GM18498 (cell line): Measurements from ENCODE around the gene TAL1.
"Not testable (repeated sequence)": the region's sequence is repeated elsewhere in the genome, so short reads cannot be mapped to it uniquely, and the experiment has no call there.

Source experiments
- ATAC-seq: cut with Tn5 transposase; IDR thresholded peaks from one replicate; pipeline ENCODE4 v1.9.1; 2021; ENCODE audit warnings: mild to moderate bottlenecking, moderate library complexity; ENCODE audit not compliant: unreplicated experiment

TAL1 gene

DNA sequence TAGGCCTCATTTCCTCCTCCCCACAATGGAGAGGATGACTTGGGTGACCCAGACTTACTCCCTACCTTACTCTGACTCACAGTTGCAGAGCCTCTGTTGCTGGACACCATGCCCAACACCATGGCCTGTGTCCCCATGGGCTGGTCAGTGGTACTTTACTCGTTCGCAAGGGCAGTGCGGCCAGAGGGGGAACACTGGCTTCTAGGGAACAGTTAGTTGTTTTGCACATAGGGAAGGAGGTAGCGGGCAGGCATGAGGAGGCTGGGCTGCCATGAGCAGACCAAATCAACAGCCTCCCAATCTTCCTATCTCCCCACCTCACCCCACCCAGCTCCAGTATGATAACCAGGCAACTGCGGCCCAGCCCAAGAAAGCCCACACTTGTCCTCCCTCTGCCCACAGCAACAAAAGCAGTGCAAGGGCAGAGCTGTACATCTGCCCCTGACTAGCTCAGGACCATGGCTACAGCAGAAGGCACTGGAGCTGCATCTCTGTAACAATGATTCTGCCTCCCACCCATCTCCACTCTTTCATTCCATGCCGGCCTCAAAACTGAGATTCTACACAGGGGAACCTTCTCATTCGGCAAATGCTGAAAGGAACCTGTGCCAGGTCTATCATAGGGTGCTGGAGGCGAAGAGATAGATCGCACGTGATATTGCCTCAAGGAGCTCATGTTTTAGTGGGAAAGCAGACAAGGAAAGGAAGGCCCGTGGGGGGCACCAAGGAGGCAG lies 18.6 kb downstream of the TAL1 start:
- ATAC-seq: no peak

DNA sequence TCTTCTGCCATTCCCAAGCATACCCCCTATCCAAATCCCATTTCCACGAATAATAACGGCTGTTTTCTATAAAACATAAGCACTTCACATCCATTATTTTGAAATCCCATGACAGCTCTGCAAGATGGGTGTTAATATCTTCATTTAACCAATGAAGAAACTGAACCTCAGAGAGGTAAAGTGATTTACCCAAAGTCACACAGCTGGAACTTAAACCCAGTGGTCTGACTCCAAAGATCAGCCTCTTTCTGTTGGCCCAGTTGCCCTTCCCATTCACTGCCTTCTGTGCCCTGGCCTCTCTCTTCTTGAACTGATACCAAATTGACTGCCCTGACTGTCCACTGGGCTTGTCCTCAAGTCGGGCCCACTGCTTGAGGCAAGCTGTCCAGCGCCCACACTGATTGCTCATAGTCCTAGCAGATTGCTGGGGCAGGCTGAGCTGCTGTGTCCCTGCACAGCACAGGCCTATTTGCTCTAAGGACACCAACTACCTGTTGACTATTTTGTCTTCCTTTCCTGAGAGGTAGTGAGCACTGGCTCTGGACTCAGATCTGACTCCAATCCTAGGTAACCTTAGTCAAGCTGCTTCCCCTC lies 19.3 kb downstream of the TAL1 start:
- ATAC-seq: no peak

DNA sequence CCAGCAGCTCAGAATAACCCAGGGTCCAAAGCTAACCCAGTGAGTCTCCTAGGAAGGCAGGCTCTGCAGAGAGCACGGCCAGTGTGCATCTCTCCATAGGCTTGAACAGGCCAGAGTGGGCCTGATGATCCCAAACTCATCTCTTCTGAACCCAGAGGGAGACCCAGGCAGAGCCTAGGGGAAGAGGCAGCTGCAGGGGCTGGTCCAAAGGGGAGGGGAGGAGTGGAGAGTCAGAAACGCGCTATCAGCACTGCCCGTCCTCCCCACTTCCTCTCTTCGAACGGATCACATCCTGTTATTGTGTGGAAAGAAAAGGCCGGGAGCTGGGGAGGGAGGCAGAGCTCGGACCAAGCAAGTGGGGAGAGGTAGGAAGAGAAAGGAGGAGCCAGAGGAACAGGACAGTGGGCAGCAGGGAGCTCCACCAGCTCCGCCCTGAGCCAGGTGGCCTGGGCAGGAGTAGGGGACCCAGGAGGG lies 20.2 kb downstream of the TAL1 start:
- ATAC-seq: no peak

DNA sequence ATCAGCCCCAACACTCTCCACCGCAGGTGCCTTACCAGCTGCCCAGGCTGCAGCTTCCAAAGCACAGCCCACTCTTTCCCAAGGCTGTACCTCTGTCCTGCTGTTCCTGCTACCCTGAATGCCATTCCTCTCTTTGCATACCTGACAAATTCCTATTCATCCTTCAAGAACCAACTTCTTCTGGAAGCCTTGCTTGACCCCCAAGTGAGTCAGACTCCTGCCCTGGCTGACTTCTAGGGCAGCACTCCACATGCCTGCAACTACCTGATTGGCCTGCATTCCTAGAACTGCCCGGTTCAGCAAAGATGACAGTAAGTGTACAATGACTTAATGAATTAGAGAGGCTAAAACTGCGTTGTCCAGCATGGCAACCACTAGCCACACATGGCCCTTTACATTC lies 21.4 kb downstream of the TAL1 start:
- no peak for ATAC-seq

DNA sequence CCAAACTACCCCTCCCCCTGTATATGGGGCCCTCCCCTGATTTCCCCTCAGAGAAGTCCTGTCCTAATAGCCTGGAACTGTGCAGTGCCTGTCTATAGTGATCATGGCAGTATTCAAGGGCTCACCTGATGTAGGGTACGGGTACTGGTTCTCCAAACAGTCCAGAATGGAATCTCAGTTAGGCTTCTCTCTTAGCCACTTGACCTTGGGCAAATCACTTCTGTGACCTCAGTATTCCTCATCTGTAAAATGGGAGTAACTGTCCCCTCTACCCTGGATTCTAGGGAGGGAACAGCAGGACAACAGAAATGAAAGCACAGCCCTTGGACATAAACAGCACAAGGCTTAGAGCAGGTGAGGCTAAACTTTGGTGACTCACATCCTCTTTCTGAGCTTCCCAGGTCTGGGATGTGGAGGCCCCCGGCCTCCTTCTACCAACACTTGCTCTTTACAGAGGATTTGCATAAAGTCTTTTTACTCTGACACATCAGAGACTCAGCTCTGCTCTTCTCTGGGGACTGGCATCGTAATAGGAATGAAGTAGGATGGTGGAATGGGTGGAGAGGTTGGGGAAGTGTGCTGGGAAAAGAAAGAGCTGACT lies 22.2 kb downstream of the TAL1 start:
- ATAC-seq: no peak

DNA sequence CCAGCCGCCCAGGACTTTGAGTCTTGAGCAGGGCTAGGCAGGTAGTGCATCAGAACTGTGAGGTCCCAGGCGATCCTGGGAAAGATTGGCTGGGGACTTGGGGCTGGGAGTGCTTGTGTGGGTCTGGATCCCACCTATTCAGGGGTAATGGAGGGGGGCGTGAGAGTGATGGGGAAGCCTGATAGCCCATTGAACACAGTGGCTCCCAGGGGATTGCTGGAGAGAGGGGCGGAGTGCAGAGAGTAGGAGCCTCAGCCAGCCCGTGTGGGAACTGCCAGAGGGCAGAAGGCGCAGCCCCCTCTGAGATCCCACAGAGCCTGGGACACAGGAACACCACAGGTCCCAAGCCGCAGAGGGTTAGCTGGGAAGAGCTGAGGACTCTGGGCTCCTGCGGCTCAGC lies 22.9 kb downstream of the TAL1 start:
- no peak for ATAC-seq

DNA sequence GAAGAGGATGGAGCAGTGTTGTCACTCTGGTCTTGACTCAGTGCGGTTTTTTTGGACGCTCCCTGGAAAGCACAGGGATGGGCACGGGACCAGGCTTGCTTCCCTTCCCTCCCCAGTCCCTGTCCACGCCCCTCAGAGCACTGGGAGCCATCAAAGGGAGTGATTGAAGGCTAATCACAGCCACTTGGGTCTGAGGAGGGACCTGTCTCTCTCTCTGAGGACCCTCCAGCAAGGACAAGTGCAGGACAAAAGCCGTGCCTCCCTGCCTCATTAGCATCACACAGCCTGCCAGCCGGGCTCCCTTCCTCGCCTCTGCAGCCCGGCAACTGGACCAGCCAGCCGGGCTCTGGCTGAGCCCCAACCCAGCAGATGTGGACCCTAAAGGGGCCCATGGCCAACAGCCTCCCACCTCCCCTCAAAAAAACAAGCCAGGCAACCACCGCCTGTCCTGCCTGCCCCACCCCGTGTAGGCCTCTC lies 23.6 kb downstream of the TAL1 start:
- no peak for ATAC-seq

DNA sequence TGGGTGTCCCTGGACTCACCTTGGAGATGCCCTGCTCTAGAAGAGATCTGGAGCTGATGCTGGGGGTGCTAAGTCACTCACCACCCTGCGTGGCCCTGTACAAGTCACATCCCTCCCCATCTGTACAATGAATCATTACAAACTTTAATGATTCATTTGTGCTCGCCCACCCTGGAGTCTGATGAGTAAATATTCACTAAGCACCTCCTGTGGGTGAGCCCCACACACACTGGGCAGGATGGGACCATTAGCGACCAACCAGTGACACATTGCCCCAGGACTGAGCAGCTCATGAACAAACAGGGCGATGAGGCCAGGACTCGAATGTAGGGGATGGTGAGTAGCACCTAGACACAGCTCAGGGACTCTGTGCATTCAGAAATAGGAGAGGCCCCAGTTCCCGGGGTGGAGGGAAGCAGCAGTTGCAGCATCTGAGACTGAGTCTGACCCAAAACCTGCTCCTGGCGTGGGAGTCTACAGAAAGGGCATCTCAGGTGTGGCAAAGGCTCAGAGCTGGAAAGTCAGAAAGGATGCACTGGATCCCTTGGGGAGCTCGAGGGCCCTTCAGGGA lies 24.1 kb downstream of the TAL1 start:
- ATAC-seq: no peak

DNA sequence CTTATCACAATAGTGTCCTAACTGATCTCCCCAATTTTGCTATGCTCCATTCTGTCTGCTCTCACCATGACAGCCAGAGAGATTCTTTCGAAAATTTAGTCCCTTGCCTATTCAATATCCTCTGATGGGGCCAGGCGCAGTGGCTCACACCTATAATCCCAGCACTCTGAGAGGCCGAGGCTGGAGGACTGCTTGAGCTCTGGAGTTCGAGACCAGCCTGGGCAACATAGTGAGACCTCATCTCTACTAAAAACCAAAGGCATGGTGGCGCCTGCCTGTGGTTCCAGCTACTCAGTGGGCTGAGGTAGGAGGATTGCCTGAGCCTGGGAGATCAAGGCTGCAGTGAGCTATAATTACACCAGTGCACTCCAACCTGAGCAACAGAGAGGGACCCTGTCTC lies 26.1 kb downstream of the TAL1 start:
- no peak for ATAC-seq

DNA sequence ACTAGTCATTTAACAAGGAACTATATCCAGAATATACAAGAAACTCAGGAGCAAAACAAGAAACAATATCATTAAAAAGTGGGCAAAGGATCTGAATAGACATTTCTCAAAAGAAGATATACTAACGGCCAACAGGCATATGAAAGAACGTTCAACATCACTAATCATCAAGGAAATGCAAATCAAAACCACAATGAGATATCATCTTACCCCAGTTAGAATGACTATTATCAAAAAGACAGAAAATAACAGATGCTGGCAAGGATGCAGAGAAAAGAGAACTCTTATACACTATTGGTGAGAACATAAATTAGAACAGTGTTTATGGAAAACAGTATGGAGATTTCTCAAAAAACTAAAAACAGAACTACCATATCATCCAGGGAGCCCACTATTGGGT lies 28.5 kb downstream of the TAL1 start:
- ATAC-seq: not testable (repeated sequence)

DNA sequence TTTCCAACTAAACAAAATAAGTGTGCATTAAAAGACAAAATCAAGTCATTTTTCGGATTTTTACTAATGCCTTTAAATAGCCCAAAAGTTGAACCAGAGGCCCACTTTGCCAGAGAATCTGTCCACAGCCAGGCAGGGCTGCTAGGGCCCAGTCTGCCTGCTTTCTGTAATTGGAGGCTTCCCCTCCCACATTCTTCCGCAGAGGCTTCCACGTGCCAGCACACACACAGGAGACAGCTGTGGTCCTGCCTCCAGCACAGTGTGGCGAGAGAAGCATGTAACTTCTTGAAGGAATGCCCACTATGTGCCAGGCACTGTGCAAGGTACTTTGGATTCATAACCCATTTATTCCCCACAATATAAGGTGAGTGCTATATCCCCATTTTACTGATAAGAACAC lies 30.8 kb downstream of the TAL1 start:
- ATAC-seq: no peak

DNA sequence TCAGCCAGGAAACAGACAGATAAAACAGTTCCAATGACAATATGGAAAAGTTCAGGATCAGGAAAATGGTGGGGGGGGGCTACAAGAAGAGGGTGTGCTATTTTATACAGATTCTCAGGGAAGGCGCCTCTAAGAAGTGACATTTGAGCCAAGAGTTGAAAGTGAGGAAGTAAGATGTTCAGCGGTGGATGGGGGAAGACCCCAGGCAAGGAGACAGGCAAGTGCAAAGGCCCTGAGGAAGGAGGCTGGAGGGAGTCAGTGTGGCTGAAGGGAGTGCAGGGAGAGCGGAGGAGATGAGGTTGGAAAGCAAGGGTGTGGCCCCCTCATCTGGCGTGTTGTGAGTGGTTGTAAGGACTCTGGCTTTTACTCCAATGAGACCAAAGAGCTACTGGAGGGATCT lies 33.8 kb downstream of the TAL1 start:
- ATAC-seq: no peak

DNA sequence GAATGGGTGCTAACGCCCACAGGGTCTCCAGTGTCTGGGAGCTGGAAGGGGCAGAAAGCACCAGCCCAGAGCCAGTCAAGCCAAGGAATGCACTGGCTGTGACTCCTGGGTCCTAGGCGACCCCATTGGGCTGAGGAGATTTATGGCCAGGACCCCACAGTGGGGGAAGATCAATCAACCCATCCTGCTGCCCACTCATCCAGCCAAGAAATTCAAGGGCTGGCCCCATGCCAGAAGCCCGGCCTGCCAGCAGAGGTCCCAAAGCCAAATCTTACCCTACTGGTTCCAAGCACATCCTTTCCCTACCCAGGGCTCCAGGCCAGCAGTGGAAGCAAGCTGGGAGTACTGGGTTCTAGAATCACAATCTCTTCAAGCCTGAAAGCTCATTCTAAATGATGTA lies 35.4 kb downstream of the TAL1 start:
- no peak for ATAC-seq

DNA sequence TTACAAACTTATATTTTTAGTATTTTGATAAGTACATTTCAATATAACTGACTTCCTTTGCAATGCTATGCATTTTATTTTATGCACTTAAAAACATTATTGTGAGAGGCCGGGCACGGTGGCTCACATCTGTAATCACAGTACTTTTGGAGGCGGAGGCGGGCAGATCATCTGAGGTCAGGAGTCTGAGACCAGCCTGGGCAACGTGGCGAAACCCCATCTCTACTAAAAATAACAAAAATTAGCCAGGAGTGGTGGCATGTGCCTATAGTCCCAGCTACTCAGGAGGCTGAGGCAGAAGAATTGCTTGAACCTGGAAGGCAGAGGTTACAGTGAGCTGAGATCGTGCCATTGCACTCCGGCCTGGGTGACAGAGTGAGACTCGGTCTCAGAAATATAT lies 36.0 kb downstream of the TAL1 start:
- not testable (repeated sequence) for ATAC-seq

DNA sequence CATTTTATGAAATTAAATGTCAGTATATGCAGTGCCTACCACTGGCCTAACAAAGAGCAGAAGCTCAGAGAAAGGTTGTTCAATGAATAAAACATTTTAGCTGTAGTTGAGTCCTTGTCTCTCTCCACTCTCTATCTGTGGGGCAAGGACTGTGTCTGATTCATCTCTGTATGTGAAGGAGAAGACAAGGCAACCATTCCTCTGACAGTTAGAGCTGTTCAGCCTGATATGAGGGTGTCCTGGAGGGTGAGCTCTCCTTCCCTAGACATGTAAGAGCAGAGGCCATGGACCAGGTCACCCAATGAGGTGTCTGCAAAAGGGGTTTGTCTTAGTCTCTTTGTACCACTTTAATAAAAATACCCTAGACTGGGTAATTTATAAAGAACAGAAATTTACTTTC lies 37.7 kb downstream of the TAL1 start:
- ATAC-seq: no peak

DNA sequence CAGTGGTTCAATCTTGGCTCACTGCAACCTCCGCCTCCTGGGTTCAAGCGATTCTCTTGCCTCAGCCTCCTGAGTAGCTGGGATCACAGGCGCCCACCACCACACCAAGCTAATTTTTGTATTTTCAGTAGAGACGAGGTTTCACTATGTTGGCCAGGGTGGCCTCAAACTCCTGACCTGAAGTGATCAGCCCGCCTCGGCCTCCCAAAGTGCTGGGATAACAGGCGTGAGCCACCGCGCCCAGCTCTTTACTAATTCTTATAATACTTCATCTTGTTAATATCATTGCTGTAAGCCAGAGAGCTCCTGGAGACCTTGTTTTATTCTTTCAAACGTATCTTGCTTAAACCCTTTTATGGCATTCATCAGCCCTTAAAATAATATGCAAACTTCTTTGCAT lies 38.5 kb downstream of the TAL1 start:
- not testable (repeated sequence) for ATAC-seq

DNA sequence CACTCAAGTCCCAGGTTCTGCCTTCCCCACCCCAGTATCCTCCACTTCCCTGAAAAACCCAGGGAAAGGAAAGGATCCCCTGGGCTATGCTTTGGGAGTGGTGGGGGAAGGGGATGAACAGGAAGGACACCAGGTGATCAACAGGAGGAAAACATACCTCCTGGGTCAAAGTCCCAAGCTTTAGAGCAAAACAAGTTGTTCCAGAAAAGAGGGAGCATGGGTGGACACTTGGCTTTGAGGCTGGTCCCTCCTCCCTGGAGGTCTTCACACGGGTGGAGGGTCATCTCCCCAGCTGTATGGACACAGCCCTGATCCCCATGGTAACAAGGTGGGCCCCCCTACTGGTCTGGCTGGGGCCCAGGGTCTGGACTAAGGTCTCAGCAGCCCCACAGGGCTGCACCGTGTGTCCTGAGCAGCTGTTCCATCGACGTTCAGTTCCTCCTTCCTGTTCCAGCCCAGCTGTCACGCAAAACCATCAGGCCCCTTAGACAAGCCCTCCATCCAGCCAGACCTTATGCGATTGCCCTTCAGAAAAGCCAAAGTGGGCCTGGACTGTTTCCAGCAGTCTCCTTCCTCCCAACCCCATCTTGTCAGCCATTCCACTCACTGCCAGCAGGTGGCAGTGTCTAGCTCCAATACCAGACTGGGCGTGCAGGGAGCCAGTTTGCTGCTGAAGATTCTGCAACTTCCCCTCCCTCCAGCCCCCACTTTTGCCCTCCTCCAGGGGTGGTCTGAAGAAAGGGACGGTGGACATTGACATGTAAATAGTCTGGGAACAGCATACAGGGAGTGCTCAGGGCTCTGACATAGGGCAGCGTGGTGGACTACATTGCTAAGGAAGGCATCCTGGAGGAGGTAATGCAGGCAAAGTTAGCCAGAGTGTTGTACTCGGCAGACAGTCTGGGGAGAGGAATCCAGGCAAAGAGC lies 39.3 kb downstream of the TAL1 start:
- peak; percentile 77 for ATAC-seq

DNA sequence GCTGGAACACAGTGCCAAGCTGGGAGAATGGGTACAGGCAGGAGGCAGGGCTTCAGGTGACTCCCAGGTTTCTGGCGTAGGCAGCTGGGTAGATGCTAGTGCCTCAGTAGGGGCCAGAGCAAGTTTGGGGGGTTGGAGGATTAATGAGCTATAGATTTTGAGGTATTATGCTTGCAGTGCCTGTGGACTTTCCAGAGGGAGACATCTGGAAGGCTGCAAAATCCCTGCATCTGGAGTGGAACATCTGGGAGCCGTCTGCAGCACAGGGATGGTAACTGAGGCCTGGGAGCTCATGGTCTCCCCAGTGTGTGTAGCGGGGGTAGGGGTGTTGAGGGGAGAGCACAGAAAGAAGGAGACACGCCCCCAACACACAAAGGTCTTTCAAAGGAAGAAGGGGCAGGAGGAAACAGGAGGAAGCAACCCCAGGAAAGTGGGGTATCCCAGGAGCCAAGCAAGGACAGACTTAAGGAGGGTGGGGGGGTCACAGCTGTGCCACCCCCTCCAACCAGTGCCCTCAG lies 40.0 kb downstream of the TAL1 start:
- ATAC-seq: no peak

DNA sequence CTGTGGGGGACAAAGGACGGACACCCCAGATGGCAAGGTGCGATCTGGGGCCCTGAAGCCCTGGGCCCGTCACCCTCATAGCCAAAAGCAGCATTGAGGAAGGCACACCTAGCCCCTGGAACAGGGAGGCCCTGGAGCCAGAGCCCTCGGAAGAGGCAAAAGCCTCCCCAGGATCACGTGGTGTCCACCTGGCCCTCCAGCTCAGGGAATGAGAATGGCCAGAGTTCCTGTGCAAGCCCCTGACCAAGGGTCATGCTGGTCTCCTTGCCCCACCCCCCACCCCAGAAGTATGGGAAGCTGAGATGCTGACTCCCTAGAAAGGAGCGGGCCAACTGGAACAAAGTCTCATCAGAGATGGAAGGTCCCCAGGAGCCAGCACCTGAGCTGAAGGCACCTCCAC lies 41.2 kb downstream of the TAL1 start:
- no peak for ATAC-seq

DNA sequence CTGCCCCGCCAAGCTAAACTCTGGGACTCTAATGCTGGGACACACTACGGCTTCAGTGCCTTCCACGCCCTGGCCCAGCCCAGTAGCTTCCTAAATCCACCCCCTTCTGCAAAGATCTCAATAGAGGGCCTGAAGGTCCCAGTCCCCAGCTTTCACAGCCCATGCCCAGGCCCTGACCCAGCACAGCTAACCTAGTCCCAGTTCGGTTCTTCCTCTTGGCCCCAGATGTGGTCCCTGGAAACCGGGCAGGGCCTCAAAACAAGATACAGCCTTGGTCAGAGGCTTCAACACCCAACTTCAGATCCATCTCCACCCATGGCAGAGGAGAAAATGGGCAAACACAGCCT lies 41.5 kb downstream of the TAL1 start:
- ATAC-seq: no peak
